Kidney (tissue), 14 donors: ENCODE data around the gene MAML2. TPM values are rescaled to one million over a fixed set of nuclear protein-coding genes. Genes with fewer than 3 reads are reported as not detected.

Experiments used
- DNase-seq, 5 donors: peaks; one replicate each; pipeline ENCODE4 v3.0.0-alpha.2; 2013 to 2020
- FAIRE-seq: peaks from 2 replicates; lab custom pipeline; 2012; peaks lifted over from hg19 to GRCh38; lab: Jason Lieb, UNC
- H3K27ac ChIP-seq, 2 donors: one replicate each; pipeline ENCODE4 v1.7.0; 2013; ENCODE audit warnings: low read depth in 2 of 2, low read length in 2 of 2, inconsistent platforms in 1 of 2
- H3K27me3 ChIP-seq: one replicate; pipeline ENCODE4 v1.7.1; 2013; ENCODE audit warnings: low read length, inconsistent platforms; ENCODE audit not compliant: control insufficient read depth, insufficient read depth
- H3K36me3 ChIP-seq, 3 donors: one replicate each; pipeline versions ENCODE4 v1.7.0 to v1.7.1; 2013; ENCODE audit warnings: low read length in 3 of 3, control low read depth in 1 of 3, inconsistent platforms in 1 of 3; ENCODE audit not compliant: insufficient read depth in 3 of 3, control insufficient read depth in 2 of 3
- H3K4me1 ChIP-seq, 3 donors: one replicate each; pipeline versions ENCODE4 v1.7.0 to v1.7.1; 2013; ENCODE audit warnings: low read length in 3 of 3, inconsistent platforms in 1 of 3, low read depth in 1 of 3; ENCODE audit not compliant: control insufficient read depth in 2 of 3, insufficient read depth in 2 of 3
- H3K4me3 ChIP-seq, 3 donors: one replicate each; pipeline versions ENCODE4 v1.7.0 to v1.8.1; 2013; ENCODE audit warnings: low read length in 3 of 3, control low read depth in 1 of 3, inconsistent platforms in 1 of 3
- H3K9ac ChIP-seq, 3 donors: one replicate each; pipeline versions ENCODE4 v1.7.0 to v1.7.1; 2013; ENCODE audit warnings: low read length in 3 of 3, control low read depth in 1 of 3, inconsistent platforms in 1 of 3
- H3K9me3 ChIP-seq, 3 donors: one replicate each; pipeline versions ENCODE4 v1.7.0 to v1.7.1; 2013; ENCODE audit warnings: low read length in 3 of 3, control low read depth in 1 of 3, inconsistent platforms in 1 of 3; ENCODE audit not compliant: control insufficient read depth in 2 of 3, insufficient read depth in 1 of 3
- intact Hi-C: fragments of 100-400 bp; cut with DNase I; formaldehyde crosslinking; loops from one replicate; pipeline ENCODE4 v1.11.1; 2022
- polyA plus RNA-seq: library from polyadenylated mRNA; stranded (reverse); fragments of 350-450 nt; fragmentation: Illumina TruSeq; extraction: RNeasy Lipid Tissue Mini Kit (QIAGEN cat#74804); gene quantifications from one replicate; pipeline ENCODE4 v1.2.3, GENCODE V29; 2014; ENCODE audit warnings: low read depth, low replicate concordance; ENCODE audit not compliant: insufficient read depth
- total RNA-seq: library from RNA; stranded (reverse); fragmentation: NEBNext Ultra II Directional; extraction: Animal tissue kit (Norgen Biotek cat#: 25700); gene quantifications from one replicate; pipeline ENCODE4 v1.2.1, GENCODE V29; 2021
- TF ChIP-seq, protein P1 (sequence below): IDR thresholded peaks from 3 replicates; pipeline ENCODE4 v1.5.1; 2012; ENCODE audit warnings: mild to moderate bottlenecking, moderate library complexity, borderline replicate concordance; ENCODE audit not compliant: insufficient read depth; ENCODE audit errors: extremely low read depth
- donor health status: control.
- donor health status: control.
- donor health status: control.
- donor health status: control.
- donor health status: control.
- donor health status: DM: yes; HTN: yes; CAD: no.
- donor health status: Normal renal cell carcinoma (clear cell type).

MAML2 gene
- total and polyA plus RNA-seq, 2 donors from 2014 or later, result 4.9 to 32.3 TPM

GRCh38 chr11:96238563-96239135 is 104.3 kb downstream of the MAML2 start:
- Histone ChIP-seq H3K27me3 (no peaks in the 10 kb centered on the region), H3K27ac (no peak overlapping the region), H3K4me1 (peaks cover 8 to 13% (median 12%) of the 10 kb centered on the region in 3 donors), H3K9me3 (no peaks in the 10 kb centered on the region), H3K36me3 (no peaks in the 10 kb centered on the region), H3K9ac (no peak overlapping the region), H3K4me3 (no peak overlapping the region)
- TF ChIP-seq, protein P1, sequence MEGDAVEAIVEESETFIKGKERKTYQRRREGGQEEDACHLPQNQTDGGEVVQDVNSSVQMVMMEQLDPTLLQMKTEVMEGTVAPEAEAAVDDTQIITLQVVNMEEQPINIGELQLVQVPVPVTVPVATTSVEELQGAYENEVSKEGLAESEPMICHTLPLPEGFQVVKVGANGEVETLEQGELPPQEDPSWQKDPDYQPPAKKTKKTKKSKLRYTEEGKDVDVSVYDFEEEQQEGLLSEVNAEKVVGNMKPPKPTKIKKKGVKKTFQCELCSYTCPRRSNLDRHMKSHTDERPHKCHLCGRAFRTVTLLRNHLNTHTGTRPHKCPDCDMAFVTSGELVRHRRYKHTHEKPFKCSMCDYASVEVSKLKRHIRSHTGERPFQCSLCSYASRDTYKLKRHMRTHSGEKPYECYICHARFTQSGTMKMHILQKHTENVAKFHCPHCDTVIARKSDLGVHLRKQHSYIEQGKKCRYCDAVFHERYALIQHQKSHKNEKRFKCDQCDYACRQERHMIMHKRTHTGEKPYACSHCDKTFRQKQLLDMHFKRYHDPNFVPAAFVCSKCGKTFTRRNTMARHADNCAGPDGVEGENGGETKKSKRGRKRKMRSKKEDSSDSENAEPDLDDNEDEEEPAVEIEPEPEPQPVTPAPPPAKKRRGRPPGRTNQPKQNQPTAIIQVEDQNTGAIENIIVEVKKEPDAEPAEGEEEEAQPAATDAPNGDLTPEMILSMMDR, result no peak
- intact Hi-C loops, result no loop called here
- FAIRE-seq (no peak), DNase-seq (no peak)

- H3K4me3 ChIP-seq, result no peak overlapping the region
- FAIRE-seq, result no peak
- intact Hi-C loops, result no loop called here
- DNase-seq, result no peak
- H3K27me3 ChIP-seq, result no peaks in the 10 kb centered on the region
- H3K4me1 ChIP-seq, result peaks cover 6 to 11% (median 10%) of the 10 kb centered on the region in 3 donors
- TF ChIP-seq, protein P1, result no peak
- H3K9ac ChIP-seq, result no peak overlapping the region
- H3K36me3 ChIP-seq, result no peaks in the 10 kb centered on the region
- H3K27ac ChIP-seq, result no peak overlapping the region
- no peaks in the 10 kb centered on the region for H3K9me3 ChIP-seq
Measured at GRCh38 chr11:96237766-96238266, 105.2 kb downstream of the MAML2 start.

DNA sequence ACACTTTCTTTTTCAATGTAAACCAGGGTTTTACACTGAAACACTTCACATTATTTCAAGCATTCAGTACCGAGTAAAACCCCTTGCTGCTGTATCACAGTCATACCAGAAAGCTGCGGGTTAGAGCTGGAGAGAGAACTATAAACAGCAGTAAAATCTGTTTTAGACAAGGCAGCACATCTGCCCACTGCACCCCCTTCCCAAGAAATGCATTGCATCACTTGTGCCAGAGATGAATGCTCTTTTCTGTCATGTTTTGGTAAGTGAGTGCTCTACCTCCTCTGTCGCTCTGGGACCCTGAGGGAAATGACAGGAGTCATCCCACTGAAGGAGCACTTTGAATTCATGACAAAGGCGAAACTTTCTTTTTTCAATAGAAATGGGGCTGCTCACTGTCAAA is 107.2 kb downstream of the MAML2 start:
- FAIRE-seq, result no peak
- H3K27me3 ChIP-seq, result no peaks in the 10 kb centered on the region
- TF ChIP-seq, protein P1, result no peak
- no peak overlapping the region for H3K4me3 ChIP-seq
- peaks cover 0 to 6% (median 2%) of the 10 kb centered on the region in 3 donors for H3K4me1 ChIP-seq
- no peak for DNase-seq
- H3K9ac ChIP-seq, result no peak overlapping the region
- intact Hi-C loops, result no loop called here
- no peak overlapping the region for H3K27ac ChIP-seq
- no peaks in the 10 kb centered on the region for H3K36me3 ChIP-seq
- H3K9me3 ChIP-seq, result no peaks in the 10 kb centered on the region
